HFFc6 (cell line): Measurements from ENCODE around the gene MRPS10. TPM values are rescaled to one million over a fixed set of nuclear protein-coding genes. Genes with fewer than 3 reads are reported as not detected.

Source experiments
- DNase-seq: peaks from one replicate; pipeline ENCODE4 v3.0.0-alpha.2; 2018
- H3K27ac Mint-ChIP-seq: 2 replicates; pipeline ENCODE4 v1.8.0; 2020; ENCODE audit warnings: mild to moderate bottlenecking, mixed read lengths
- H3K27me3 Mint-ChIP-seq: 2 replicates; pipeline ENCODE4 v1.8.0; 2021; ENCODE audit warnings: mild to moderate bottlenecking, moderate library complexity, mixed read lengths; ENCODE audit not compliant: insufficient read depth
- H3K36me3 Mint-ChIP-seq: 2 replicates; pipeline ENCODE4 v1.8.0; 2021; ENCODE audit warnings: low read depth, mixed read lengths
- H3K4me1 Mint-ChIP-seq: 2 replicates; pipeline ENCODE4 v1.8.0; 2020; ENCODE audit warnings: low read depth, mixed read lengths
- H3K4me3 Mint-ChIP-seq: 2 replicates; pipeline ENCODE4 v1.8.0; 2020; ENCODE audit warnings: mild to moderate bottlenecking, moderate library complexity, mixed read lengths
- H3K9me3 Mint-ChIP-seq: 2 replicates; pipeline ENCODE4 v1.8.0; 2020; ENCODE audit warnings: mild to moderate bottlenecking, mixed read lengths
- CTCF ChIP-seq: fragments of 200-600 bp; sonication (generic); IDR thresholded peaks from 2 replicates; pipeline ENCODE4 v1.5.0; 2021; ENCODE audit warnings: antibody characterized with exemption, mild to moderate bottlenecking
- total RNA-seq, 6 experiments: library from RNA; stranded (reverse); fragmentation: NEBNext Ultra II Directional; extraction: Animal tissue kit (Norgen Biotek cat#: 25700); gene quantifications; 2 replicates in 1 of 6; 3 replicates in 5 of 6; pipeline ENCODE4 v1.2.3, GENCODE V29; 2021

The MRPS10 gene
- total RNA-seq, 6 experiments from 2014 or later: 40.9 to 49.3 (median 43.8) TPM

GRCh38 chr6:42165016-42165415 is 52.6 kb downstream of the MRPS10 start:
- Mint-ChIP-seq H3K9me3 (no peaks in the 10 kb centered on the region), H3K27ac (no peak overlapping the region), H3K4me1 (peaks cover 9% of the 10 kb centered on the region; the same call in 1 of the 2 replicates), H3K4me3 (no peak overlapping the region), H3K27me3 (peaks cover 8% of the 10 kb centered on the region), H3K36me3 (no peaks in the 10 kb centered on the region)
- no peak for DNase-seq
- TF ChIP-seq CTCF: no peak

GRCh38 chr6:42163981-42164380 is 53.7 kb downstream of the MRPS10 start:
- H3K36me3 Mint-ChIP-seq: no peaks in the 10 kb centered on the region
- TF ChIP-seq CTCF: no peak
- H3K9me3 Mint-ChIP-seq: no peaks in the 10 kb centered on the region
- peaks cover 9% of the 10 kb centered on the region; the same call in 1 of the 2 replicates for H3K4me1 Mint-ChIP-seq
- no peak overlapping the region for H3K4me3 Mint-ChIP-seq
- peaks cover 13% of the 10 kb centered on the region for H3K27me3 Mint-ChIP-seq
- DNase-seq: no peak
- no peak overlapping the region for H3K27ac Mint-ChIP-seq

DNA sequence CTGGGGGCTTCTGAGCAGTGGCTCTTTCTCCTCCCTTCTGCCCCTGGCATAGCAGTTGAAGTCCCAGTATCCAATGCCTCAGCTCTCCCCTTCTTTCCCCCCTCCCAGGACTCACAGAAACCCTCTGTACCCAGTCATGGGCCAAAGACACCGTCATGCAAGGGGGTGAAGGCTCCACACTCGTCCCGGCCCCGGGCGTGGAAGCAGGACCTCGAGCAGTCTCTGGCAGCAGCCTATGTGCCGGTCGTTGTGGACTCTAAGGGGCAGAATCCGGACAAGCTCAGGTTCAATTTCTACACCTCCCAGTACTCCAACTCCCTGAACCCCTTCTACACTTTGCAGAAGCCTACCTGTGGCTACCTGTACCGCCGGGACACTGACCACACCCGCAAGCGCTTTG is 54.8 kb downstream of the MRPS10 start:
- H3K27ac Mint-ChIP-seq: no peak overlapping the region
- no peak for TF ChIP-seq CTCF
- H3K27me3 Mint-ChIP-seq: peaks cover 13% of the 10 kb centered on the region
- no peak for DNase-seq
- no peaks in the 10 kb centered on the region for H3K9me3 Mint-ChIP-seq
- no peaks in the 10 kb centered on the region for H3K36me3 Mint-ChIP-seq
- peaks cover 16% of the 10 kb centered on the region for H3K4me1 Mint-ChIP-seq
- no peak overlapping the region for H3K4me3 Mint-ChIP-seq

- DNase-seq: no peak
- Mint-ChIP-seq H3K9me3 (no peaks in the 10 kb centered on the region), H3K27me3 (peaks cover 13% of the 10 kb centered on the region), H3K27ac (no peak overlapping the region), H3K36me3 (no peaks in the 10 kb centered on the region), H3K4me3 (no peak overlapping the region), H3K4me1 (peaks cover 20% of the 10 kb centered on the region)
- no peak for TF ChIP-seq CTCF
These were observed 55.3 kb downstream of the MRPS10 start for GRCh38 chr6:42162384-42162783.

DNA sequence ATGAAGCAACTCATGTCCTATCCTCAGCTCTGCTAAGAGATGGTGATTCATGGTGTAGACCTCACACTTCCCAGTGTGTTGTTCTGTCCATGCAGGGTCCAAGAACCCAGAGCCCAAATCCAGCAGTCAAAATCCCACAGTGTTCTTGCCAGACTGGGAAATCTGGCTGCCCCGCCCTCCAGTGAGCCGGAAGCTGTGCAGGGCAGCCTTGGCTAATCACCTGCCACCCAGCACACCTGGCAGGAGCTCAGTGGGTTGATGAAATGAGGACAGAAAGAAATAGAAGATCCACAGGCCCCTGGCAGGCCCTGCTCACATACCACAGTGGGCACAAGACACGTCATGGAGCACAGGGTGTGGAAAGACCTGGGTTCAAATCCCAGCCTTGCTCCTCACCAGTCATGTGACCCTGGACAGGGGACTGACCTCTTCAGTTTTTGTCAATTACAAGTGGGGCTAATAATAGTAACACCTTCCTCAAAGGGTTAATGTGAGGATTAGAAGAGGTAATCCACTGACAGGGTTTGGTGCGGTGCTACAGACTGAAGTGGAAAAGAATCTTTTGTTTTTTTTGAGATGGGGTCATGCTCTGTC is 58.1 kb downstream of the MRPS10 start:
- TF ChIP-seq CTCF: no peak
- peaks cover 13% of the 10 kb centered on the region for H3K27me3 Mint-ChIP-seq
- H3K27ac Mint-ChIP-seq: no peak overlapping the region
- H3K4me3 Mint-ChIP-seq: no peak overlapping the region
- H3K4me1 Mint-ChIP-seq: peaks cover 11% of the 10 kb centered on the region
- no peaks in the 10 kb centered on the region for H3K9me3 Mint-ChIP-seq
- H3K36me3 Mint-ChIP-seq: no peaks in the 10 kb centered on the region
- no peak for DNase-seq
